Left cardiac atrium (tissue), 4 donors: ENCODE results near the gene KLF2. TPM values are rescaled to one million over a fixed set of nuclear protein-coding genes. Genes with fewer than 3 reads are reported as not detected.
"Not testable (repeated sequence)": the region's sequence is repeated elsewhere in the genome, so short reads cannot be mapped to it uniquely, and the experiment has no call there.

Experiments used
- ATAC-seq, 2 donors: fragments of 200-7000 bp; cut with Tn5 transposase; one replicate each; pipeline ENCODE4 v1.9.1; 2020; ENCODE audit warnings: mild to moderate bottlenecking in 2 of 2, moderate library complexity in 2 of 2
- DNase-seq: peaks from one replicate; pipeline ENCODE4 v3.0.0-alpha.2; 2020
- intact Hi-C, 2 donors: fragments of 100-400 bp; cut with DNase I; formaldehyde crosslinking; loops; one replicate each; pipeline versions ENCODE4 v1.14.1 to v1.15.1; 2022 to 2023
- total RNA-seq, 2 donors: library from RNA; stranded (reverse); fragmentation: NEBNext Ultra II Directional; extraction: Animal tissue kit (Norgen Biotek cat#: 25700); gene quantifications; one replicate each; pipeline ENCODE4 v1.2.1, GENCODE V29; 2021
- donor health status: DM: no; HTN: yes; CAD: no.
- donor health status: DM: no; HTN: yes; CAD: no; lungs with severe emphysema.
- donor health status: DM: yes; HTN: yes; CAD: no.
- donor health status: Dilated cardiomyopathy.

Gene KLF2
- total RNA-seq, 2 donors from 2014 or later = 66.4 to 77.5 TPM

GRCh38 chr19:16330806-16331690, 6.4 kb downstream of the KLF2 start:
- intact Hi-C loops = loop anchor here in 1 of 2 donors (10.0 kb wide), 1 partner anchor 54 kb away; no protein-coding TSS in a partner anchor
- DNase-seq (peak; percentile 40), ATAC-seq (peak in 1 of 2 donors; percentile 0)

- ATAC-seq (no peak), DNase-seq (no peak)
- intact Hi-C loops = loop anchor here in 1 of 2 donors (10.0 kb wide), 1 partner anchor 52 kb away; no protein-coding TSS in a partner anchor
Observed at GRCh38 chr19:16333001-16333586, 8.5 kb downstream of the KLF2 start.

GRCh38 chr19:16334411-16334810, 9.8 kb downstream of the KLF2 start:
- no peak for DNase-seq
- intact Hi-C loops = loop anchor here in 1 of 2 donors (10.0 kb wide), 1 partner anchor 50 kb away; no protein-coding TSS in a partner anchor

GRCh38 chr19:16335226-16335625, 10.6 kb downstream of the KLF2 start:
- ATAC-seq (no peak), DNase-seq (no peak)
- intact Hi-C loops = loop anchor here in 1 of 2 donors (10.0 kb wide), 1 partner anchor 50 kb away; no protein-coding TSS in a partner anchor

More at GRCh38 chr19:16334411-16334810, 9.8 kb downstream of the KLF2 start:
- no peak for ATAC-seq

- no peak for DNase-seq
- ATAC-seq = no peak
- intact Hi-C loops = loop anchor here in 1 of 2 donors (10.0 kb wide), 1 partner anchor 48 kb away; no protein-coding TSS in a partner anchor
Observed at GRCh38 chr19:16336571-16336970, 11.9 kb downstream of the KLF2 start.

GRCh38 chr19:16337809-16338469, 13.3 kb downstream of the KLF2 start:
- no peak for ATAC-seq
- intact Hi-C loops = loop anchor here in 1 of 2 donors (10.0 kb wide), 1 partner anchor 47 kb away; no protein-coding TSS in a partner anchor
- no peak for DNase-seq

- ATAC-seq (peak; percentile 25 to 30), DNase-seq (peak; percentile 62)
- intact Hi-C loops = loop anchor here in 1 of 2 donors (10.0 kb wide), 1 partner anchor 46 kb away; no protein-coding TSS in a partner anchor
Observed at GRCh38 chr19:16338470-16339360, 14.1 kb downstream of the KLF2 start.

GRCh38 chr19:16339361-16339725, 14.7 kb downstream of the KLF2 start:
- no peak for DNase-seq
- intact Hi-C loops = loop anchor here in 1 of 2 donors (10.0 kb wide), 1 partner anchor 45 kb away; no protein-coding TSS in a partner anchor
- ATAC-seq = no peak

- no peak for ATAC-seq
- no peak for DNase-seq
- intact Hi-C loops = loop anchor here in 1 of 2 donors (5.0 kb wide), 1 partner anchor 42 kb away; no protein-coding TSS in a partner anchor
Observed at GRCh38 chr19:16340092-16340491, 15.5 kb downstream of the KLF2 start.

- ATAC-seq (no peak), DNase-seq (no peak)
- intact Hi-C loops = loop anchor here in 1 of 2 donors (5.0 kb wide), 1 partner anchor 42 kb away; no protein-coding TSS in a partner anchor
Observed at GRCh38 chr19:16340654-16341053, 16.0 kb downstream of the KLF2 start.

- ATAC-seq = peak; percentile 65 to 76
- intact Hi-C loops = loop anchor here in 1 of 2 donors (5.0 kb wide), 1 partner anchor 40 kb away; no protein-coding TSS in a partner anchor
- peak; percentile 52 for DNase-seq
Observed at GRCh38 chr19:16342002-16342715, 17.5 kb downstream of the KLF2 start.

GRCh38 chr19:16343156-16343555, 18.5 kb downstream of the KLF2 start:
- intact Hi-C loops = loop anchor here in 1 of 2 donors (5.0 kb wide), 1 partner anchor 39 kb away; no protein-coding TSS in a partner anchor
- ATAC-seq (no peak), DNase-seq (no peak)

- DNase-seq (no peak), ATAC-seq (no peak)
- intact Hi-C loops = no loop called here
Observed at GRCh38 chr19:16345457-16345856, 20.8 kb downstream of the KLF2 start.

GRCh38 chr19:16347099-16347498, 22.5 kb downstream of the KLF2 start:
- intact Hi-C loops, DNase-seq, ATAC-seq: not testable (repeated sequence)

GRCh38 chr19:16347706-16348105, 23.1 kb downstream of the KLF2 start:
- intact Hi-C loops = no loop called here
- no peak for DNase-seq
- peak in 1 of 2 donors; percentile 15 for ATAC-seq

- ATAC-seq (peak; percentile 23 to 33), DNase-seq (no peak)
- intact Hi-C loops = no loop called here
Observed at GRCh38 chr19:16349551-16350152, 25.0 kb downstream of the KLF2 start.
